PC-9 (cell line): ENCODE results near the gene ISL2. TPM values are rescaled to one million over a fixed set of nuclear protein-coding genes. Genes with fewer than 3 reads are reported as not detected.

ENCODE experiments used
- BruUV-seq: library from RNA; stranded (reverse); fragments of 400-500 nt; replicated peaks from 2 replicates; lab custom pipeline; 2021; lab: Mats Ljungman, UMichigan
- CTCF ChIA-PET: fragments of 300-600 bp; sonication (Branson Sonifier 250); formaldehyde crosslinking; loops from one replicate; lab custom pipeline; 2022; ENCODE audit warnings: antibody characterized with exemption; lab: Charles Lee
- POLR2A ChIA-PET: fragments of 300-600 bp; sonication (Branson Sonifier 250); formaldehyde crosslinking; loops from one replicate; lab custom pipeline; 2022; ENCODE audit warnings: antibody characterized with exemption; ENCODE audit not compliant: unreplicated experiment; lab: Charles Lee
- DNase-seq, 2 experiments: peaks; one replicate each; pipeline versions ENCODE4 v3.0.0 to v3.0.0-alpha.2; 2015 to 2022; ENCODE audit warnings: mixed read lengths in 1 of 2
- H2AFZ ChIP-seq: fragments of 200-600 bp; sonication (generic); 2 replicates; pipeline ENCODE4 v1.8.1; 2017; ENCODE audit warnings: antibody characterized with exemption
- H3F3A ChIP-seq: fragments of 200-600 bp; sonication (generic); 2 replicates; pipeline ENCODE4 v1.8.1; 2017; ENCODE audit warnings: antibody characterized with exemption, mild to moderate bottlenecking, low read depth; ENCODE audit not compliant: insufficient read depth
- H3K27ac ChIP-seq: fragments of 200-600 bp; sonication (generic); 2 replicates; pipeline ENCODE4 v1.6.1; 2016; ENCODE audit warnings: mixed run types
- H3K27me3 ChIP-seq: fragments of 200-600 bp; sonication (generic); 2 replicates; pipeline ENCODE4 v1.6.1; 2016; ENCODE audit warnings: low read depth, mixed run types; ENCODE audit not compliant: insufficient read depth
- H3K36me3 ChIP-seq: fragments of 200-600 bp; sonication (generic); 2 replicates; pipeline ENCODE4 v1.6.1; 2016; ENCODE audit warnings: low read depth, mixed run types
- H3K4me1 ChIP-seq: fragments of 200-600 bp; sonication (generic); replicated peaks from 2 replicates; pipeline ENCODE4 v1.6.1; 2016; ENCODE audit warnings: mixed run types; ENCODE audit not compliant: insufficient read depth
- H3K4me2 ChIP-seq: fragments of 200-600 bp; sonication (generic); 2 replicates; pipeline ENCODE4 v1.6.1; 2017; ENCODE audit warnings: mixed run types
- H3K4me3 ChIP-seq: fragments of 200-600 bp; sonication (generic); 2 replicates; pipeline ENCODE4 v1.6.1; 2016; ENCODE audit warnings: mixed run types
- H3K79me2 ChIP-seq: fragments of 200-600 bp; sonication (generic); 2 replicates; pipeline ENCODE4 v1.6.1; 2017; ENCODE audit warnings: low read depth, mixed run types
- H3K9me2 ChIP-seq: fragments of 200-600 bp; sonication (generic); 2 replicates; pipeline ENCODE4 v1.8.1; 2017; ENCODE audit warnings: mild to moderate bottlenecking; ENCODE audit not compliant: insufficient read depth
- H3K9me3 ChIP-seq: fragments of 200-600 bp; sonication (generic); 2 replicates; pipeline ENCODE4 v1.8.1; 2016; ENCODE audit warnings: low read depth; ENCODE audit not compliant: insufficient read depth
- H4K20me1 ChIP-seq: fragments of 200-600 bp; sonication (generic); 2 replicates; pipeline ENCODE4 v1.8.1; 2017; ENCODE audit not compliant: insufficient read depth
- EZH2 ChIP-seq: fragments of 200-600 bp; sonication (generic); IDR thresholded peaks from 2 replicates; pipeline ENCODE4 v1.8.0; 2017; ENCODE audit warnings: antibody characterized with exemption, low read depth
- intact Hi-C: fragments of 100-400 bp; cut with micrococcal nuclease; formaldehyde crosslinking; loops from one replicate; pipeline ENCODE4 v1.10.0; 2022; ENCODE audit not compliant: unreplicated experiment
- total RNA-seq: library from RNA; stranded (reverse); gene quantifications from 2 replicates; pipeline ENCODE4 v1.2.3, GENCODE V29; 2021
- TF ChIP-seq, protein P1 (sequence below): fragments of 200-600 bp; sonication (generic); conservative IDR thresholded peaks from 2 replicates; pipeline ENCODE4 v1.6.1; 2017; ENCODE audit warnings: mixed run types, antibody characterized with exemption, mild to moderate bottlenecking, moderate library complexity

Gene ISL2
- total RNA-seq, 1 experiment from 2014 or later = 0.24 TPM

DNA sequence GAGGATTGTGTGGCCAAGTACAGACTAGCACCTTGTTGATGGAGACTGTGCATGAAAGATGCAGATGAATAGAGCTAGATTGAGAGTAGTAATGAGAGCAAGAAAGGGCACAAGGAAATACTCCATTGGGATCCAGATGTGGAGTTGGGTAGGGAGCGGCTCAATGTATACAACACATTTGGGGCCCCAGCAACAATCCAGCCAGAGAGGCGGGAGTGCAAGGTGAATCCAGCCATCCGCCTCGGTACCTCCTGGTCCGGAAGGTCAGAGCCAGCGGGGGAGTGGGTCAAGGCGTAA lies 9.0 kb downstream of the ISL2 start:
- POLR2A ChIA-PET = interaction anchor here (0.5 kb wide), 1 partner anchor 33 kb away, joined by 3 read pairs; no protein-coding TSS in a partner anchor
- Histone ChIP-seq H2AFZ (peak overlapping the region; percentile 98), H3K4me2 (peak overlapping the region; percentile 92), H4K20me1 (no peaks in the 10 kb centered on the region), H3K27ac (no peak overlapping the region), H3K36me3 (no peaks in the 10 kb centered on the region), H3K4me3 (peak overlapping the region; percentile 67; the same call in 1 of the 2 replicates), H3K79me2 (no peaks in the 10 kb centered on the region), H3F3A (peaks cover 24% of the 10 kb centered on the region; the same call in 1 of the 2 replicates), H3K27me3 (no peaks in the 10 kb centered on the region), H3K9me3 (no peaks in the 10 kb centered on the region), H3K4me1 (peaks cover 32% of the 10 kb centered on the region), H3K9me2 (no peaks in the 10 kb centered on the region)
- intact Hi-C loops = loop anchor here (5.0 kb wide), 1 partner anchor 33 kb away; the partner anchor contains the start of gene ETFA
- CTCF ChIA-PET = interaction anchor here (0.6 to 0.7 kb wide), 2 partner anchors 15 to 102 kb away, joined by 4 read pairs; no protein-coding TSS in a partner anchor
- TF ChIP-seq, protein P1, sequence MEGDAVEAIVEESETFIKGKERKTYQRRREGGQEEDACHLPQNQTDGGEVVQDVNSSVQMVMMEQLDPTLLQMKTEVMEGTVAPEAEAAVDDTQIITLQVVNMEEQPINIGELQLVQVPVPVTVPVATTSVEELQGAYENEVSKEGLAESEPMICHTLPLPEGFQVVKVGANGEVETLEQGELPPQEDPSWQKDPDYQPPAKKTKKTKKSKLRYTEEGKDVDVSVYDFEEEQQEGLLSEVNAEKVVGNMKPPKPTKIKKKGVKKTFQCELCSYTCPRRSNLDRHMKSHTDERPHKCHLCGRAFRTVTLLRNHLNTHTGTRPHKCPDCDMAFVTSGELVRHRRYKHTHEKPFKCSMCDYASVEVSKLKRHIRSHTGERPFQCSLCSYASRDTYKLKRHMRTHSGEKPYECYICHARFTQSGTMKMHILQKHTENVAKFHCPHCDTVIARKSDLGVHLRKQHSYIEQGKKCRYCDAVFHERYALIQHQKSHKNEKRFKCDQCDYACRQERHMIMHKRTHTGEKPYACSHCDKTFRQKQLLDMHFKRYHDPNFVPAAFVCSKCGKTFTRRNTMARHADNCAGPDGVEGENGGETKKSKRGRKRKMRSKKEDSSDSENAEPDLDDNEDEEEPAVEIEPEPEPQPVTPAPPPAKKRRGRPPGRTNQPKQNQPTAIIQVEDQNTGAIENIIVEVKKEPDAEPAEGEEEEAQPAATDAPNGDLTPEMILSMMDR = no peak
- TF ChIP-seq EZH2 = no peak
- BruUV-seq = TSS peak; percentile 19
- DNase-seq = no peak

DNA sequence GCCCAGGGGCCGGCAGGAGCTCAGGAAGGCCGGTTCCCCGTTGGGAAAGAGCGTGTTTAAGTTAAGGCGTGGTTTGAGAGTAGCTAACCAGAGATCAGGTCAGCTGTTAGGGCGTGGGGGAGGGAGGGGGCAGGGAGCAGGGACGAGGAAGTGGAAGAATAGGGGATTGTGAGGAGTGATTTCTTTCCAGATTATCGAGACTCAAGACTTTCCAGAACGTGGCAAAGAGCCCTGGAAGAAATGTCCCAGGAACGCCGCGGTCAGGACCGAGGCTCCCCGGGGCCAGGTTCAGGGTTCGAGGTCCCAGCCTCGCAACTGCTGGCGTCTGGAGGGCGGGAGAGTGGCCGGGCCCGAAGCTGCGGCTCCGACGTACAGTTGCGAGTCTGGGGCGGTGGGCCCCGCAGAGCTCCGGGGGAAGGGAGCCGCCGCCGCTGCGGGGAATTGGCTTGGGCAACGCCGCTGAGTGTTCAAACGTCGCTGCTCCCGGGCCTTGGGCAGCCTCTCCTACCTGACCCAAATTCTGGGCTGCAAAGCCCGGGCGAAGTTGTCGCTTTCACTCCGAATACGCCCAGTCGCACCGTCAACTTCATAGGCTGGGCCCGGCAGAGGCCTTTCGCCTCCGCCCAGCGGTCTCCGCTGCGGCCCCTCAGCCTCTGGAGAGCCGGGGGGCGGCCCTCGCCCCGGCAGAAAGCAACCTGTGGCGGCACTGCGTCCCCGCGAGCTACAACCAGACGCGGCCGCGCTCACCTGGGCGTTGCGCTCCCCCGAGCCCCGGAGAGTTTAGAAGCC lies 9.5 kb downstream of the ISL2 start:
- H3K9me3 ChIP-seq = no peaks in the 10 kb centered on the region
- BruUV-seq = no TSS peak
- H3K36me3 ChIP-seq = no peaks in the 10 kb centered on the region
- peak overlapping the region; percentile 67 for H3K4me3 ChIP-seq
- no peaks in the 10 kb centered on the region for H3K9me2 ChIP-seq
- peaks cover 32% of the 10 kb centered on the region for H3K4me1 ChIP-seq
- TF ChIP-seq EZH2 = no peak
- TF ChIP-seq, protein P1 = no peak
- intact Hi-C loops = loop anchor here (5.0 kb wide), 1 partner anchor 34 kb away; the partner anchor contains the start of gene ETFA
- ChIA-PET CTCF (interaction anchor here (0.6 to 0.7 kb wide), 2 partner anchors 16 to 102 kb away, joined by 4 read pairs; no protein-coding TSS in a partner anchor), POLR2A (interaction anchor here (0.5 kb wide), 2 partner anchors 33 to 699 kb away, joined by 3 to 4 read pairs; no protein-coding TSS in a partner anchor)
- no peak overlapping the region for H3K27ac ChIP-seq
- H2AFZ ChIP-seq = peak overlapping the region; percentile 98
- no peak for DNase-seq
- H3F3A ChIP-seq = peaks cover 24% of the 10 kb centered on the region; the same call in 1 of the 2 replicates
- peak overlapping the region; percentile 92 for H3K4me2 ChIP-seq
- no peaks in the 10 kb centered on the region for H3K79me2 ChIP-seq
- H4K20me1 ChIP-seq = no peaks in the 10 kb centered on the region
- H3K27me3 ChIP-seq = no peaks in the 10 kb centered on the region

DNA sequence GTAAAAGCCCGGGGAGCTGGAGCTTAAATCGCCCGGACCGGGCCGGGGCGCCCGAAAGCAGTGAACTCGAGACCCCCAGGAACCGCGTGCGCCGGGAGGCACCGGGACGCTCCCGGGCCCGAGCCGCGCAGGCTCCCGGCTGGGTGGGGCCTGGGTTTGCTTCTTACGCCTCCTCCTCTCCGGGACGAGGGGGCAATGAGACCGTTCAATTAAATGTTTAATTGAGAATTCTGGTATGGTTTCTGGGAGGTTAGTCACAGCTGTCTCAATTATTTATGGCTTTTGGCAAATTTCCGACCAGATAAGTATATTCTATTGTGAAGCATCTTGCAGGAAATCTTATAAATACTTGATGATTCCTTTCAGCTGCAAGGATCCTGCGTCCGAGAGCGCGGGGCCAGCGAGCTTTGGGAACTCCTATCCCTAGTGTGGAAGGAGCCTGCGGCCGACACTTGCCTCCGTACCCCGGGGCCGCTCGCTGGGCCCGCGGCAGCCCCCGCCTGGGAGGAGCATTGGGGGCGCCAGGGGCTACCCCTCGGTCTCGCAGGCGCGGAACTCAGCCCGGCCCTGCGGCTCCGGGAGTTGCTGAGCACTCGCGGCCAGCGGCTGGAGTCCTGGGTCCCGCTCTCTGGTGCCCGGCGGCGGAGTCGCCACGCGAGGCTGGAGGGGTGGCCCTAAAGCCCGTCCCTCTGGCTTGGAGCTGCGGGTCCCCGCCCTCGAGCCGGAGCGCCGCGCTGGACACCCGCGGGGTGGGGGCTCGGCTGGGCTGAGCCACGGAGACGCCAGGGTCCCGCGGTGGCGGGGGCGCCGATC lies 10.3 kb downstream of the ISL2 start:
- ChIA-PET CTCF (no interaction called here), POLR2A (no interaction called here)
- Histone ChIP-seq H3K4me2 (peak overlapping the region; percentile 92), H3K27ac (no peak overlapping the region), H3K36me3 (no peaks in the 10 kb centered on the region), H3K79me2 (no peaks in the 10 kb centered on the region), H3K4me1 (peaks cover 32% of the 10 kb centered on the region), H3K4me3 (peak overlapping the region; percentile 67), H4K20me1 (no peaks in the 10 kb centered on the region), H3K9me2 (no peaks in the 10 kb centered on the region), H2AFZ (peak overlapping the region; percentile 98), H3K27me3 (no peaks in the 10 kb centered on the region), H3K9me3 (no peaks in the 10 kb centered on the region), H3F3A (peaks cover 28% of the 10 kb centered on the region; the same call in 1 of the 2 replicates)
- intact Hi-C loops = loop anchor here (5.0 kb wide), 1 partner anchor 35 kb away; the partner anchor contains the start of gene ETFA
- TF ChIP-seq EZH2 = no peak
- TF ChIP-seq, protein P1 = no peak
- BruUV-seq = no TSS peak
- DNase-seq = no peak
